IMR-90 (cell line): Measurements from ENCODE around the gene FAH. TPM values are rescaled to one million over a fixed set of nuclear protein-coding genes. Genes with fewer than 3 reads are reported as not detected.

Experiments used
- ATAC-seq: fragments of 200-7000 bp; cut with Tn5 transposase; 2 replicates; pipeline ENCODE4 v1.9.1; 2020; ENCODE audit warnings: low read depth, mild to moderate bottlenecking, moderate library complexity
- BruUV-seq: library from RNA; stranded (reverse); fragments of 400-500 nt; replicated peaks from 2 replicates; lab custom pipeline; 2021; lab: Mats Ljungman, UMichigan
- CTCF ChIA-PET: fragments of 300-600 bp; formaldehyde crosslinking; extraction: SDS; loops from one replicate; lab custom pipeline; 2021; ENCODE audit warnings: antibody characterized with exemption; lab: Yijun Ruan, JAX
- POLR2A ChIA-PET: fragments of 300-600 bp; sonication (Branson Sonifier 250); formaldehyde crosslinking; loops from one replicate; lab custom pipeline; 2022; ENCODE audit warnings: antibody characterized with exemption; ENCODE audit not compliant: unreplicated experiment; lab: Charles Lee
- DNase-seq: peaks from one replicate; pipeline ENCODE4 v3.0.0; 2013
- H2AFZ ChIP-seq: replicated peaks from 2 replicates; pipeline ENCODE3; 2013; ENCODE audit warnings: low read length, mild to moderate bottlenecking; ENCODE audit not compliant: poor library complexity
- H2AK5ac ChIP-seq: 2 replicates; pipeline ENCODE4 v1.6.1; 2013; ENCODE audit warnings: low read depth, low read length, inconsistent platforms
- H2AK9ac ChIP-seq: replicated peaks from 2 replicates; pipeline ENCODE3; 2013; ENCODE audit warnings: mild to moderate bottlenecking, low read depth, low read length, moderate library complexity; ENCODE audit not compliant: poor library complexity
- H2BK120ac ChIP-seq: 2 replicates; pipeline ENCODE4 v1.6.1; 2013; ENCODE audit warnings: low read depth, low read length, inconsistent platforms
- H2BK15ac ChIP-seq: 3 replicates; pipeline ENCODE4 v1.6.1; 2013; ENCODE audit warnings: low read depth, low read length, inconsistent platforms
- H2BK20ac ChIP-seq: 2 replicates; pipeline ENCODE4 v1.6.1; 2013; ENCODE audit warnings: low read depth, mild to moderate bottlenecking, inconsistent platforms, low read length, moderate library complexity
- H2BK5ac ChIP-seq: 2 replicates; pipeline ENCODE4 v1.6.1; 2013; ENCODE audit warnings: mild to moderate bottlenecking, low read depth, low read length, inconsistent platforms; ENCODE audit not compliant: poor library complexity, severe bottlenecking
- H3K14ac ChIP-seq: replicated peaks from 2 replicates; pipeline ENCODE4 v1.6.1; 2013; ENCODE audit warnings: low read depth, low read length, inconsistent platforms
- H3K18ac ChIP-seq: 2 replicates; pipeline ENCODE4 v1.6.1; 2013; ENCODE audit warnings: low read depth, low read length, control low read depth
- H3K23ac ChIP-seq: 2 replicates; pipeline ENCODE4 v1.6.1; 2013; ENCODE audit warnings: low read depth, low read length, inconsistent platforms
- H3K27ac ChIP-seq: 2 replicates; pipeline ENCODE4 v1.5.1; 2013; ENCODE audit warnings: mild to moderate bottlenecking, control low read depth, low read length; ENCODE audit not compliant: insufficient read depth
- H3K27me3 ChIP-seq: 2 replicates; pipeline ENCODE4 v1.6.1; 2013; ENCODE audit warnings: low read length; ENCODE audit not compliant: control insufficient read depth, insufficient read depth
- H3K36me3 ChIP-seq: 2 replicates; pipeline ENCODE4 v1.6.1; 2013; ENCODE audit warnings: low read length, mixed read lengths; ENCODE audit not compliant: control insufficient read depth, insufficient read depth
- H3K4ac ChIP-seq: 2 replicates; pipeline ENCODE4 v1.6.1; 2013; ENCODE audit warnings: low read depth, low read length, inconsistent platforms
- H3K4me1 ChIP-seq: 2 replicates; pipeline ENCODE4 v1.6.1; 2013; ENCODE audit warnings: low read length, mixed read lengths; ENCODE audit not compliant: control insufficient read depth, insufficient read depth
- H3K4me2 ChIP-seq: 2 replicates; pipeline ENCODE4 v1.6.1; 2013; ENCODE audit warnings: low read depth, mild to moderate bottlenecking, control low read depth, low read length, moderate library complexity
- H3K4me3 ChIP-seq: 2 replicates; pipeline ENCODE4 v1.5.1; 2013; ENCODE audit warnings: low read depth, mild to moderate bottlenecking, control low read depth, low read length, moderate library complexity; ENCODE audit not compliant: insufficient read depth
- H3K56ac ChIP-seq: 2 replicates; pipeline ENCODE4 v1.6.1; 2013; ENCODE audit warnings: low read length, inconsistent platforms; ENCODE audit not compliant: insufficient read depth; ENCODE audit errors: extremely low read depth
- H3K79me1 ChIP-seq, 2 experiments: 2 replicates each; pipeline ENCODE4 v1.6.1; 2013; ENCODE audit warnings: low read length in 2 of 2, inconsistent platforms in 1 of 2, low read depth in 1 of 2
- H3K9ac ChIP-seq: 2 replicates; pipeline ENCODE4 v1.6.1; 2013; ENCODE audit warnings: low read depth, low read length, control low read depth
- H3K9me1 ChIP-seq: 2 replicates; pipeline ENCODE4 v1.6.1; 2013; ENCODE audit warnings: low read length, inconsistent platforms; ENCODE audit not compliant: insufficient read depth
- H3K9me3 ChIP-seq: 2 replicates; pipeline ENCODE4 v1.6.1; 2013; ENCODE audit warnings: low read length; ENCODE audit not compliant: control insufficient read depth, insufficient read depth
- H4K20me1 ChIP-seq: 2 replicates; pipeline ENCODE4 v1.6.1; 2013; ENCODE audit warnings: low read length, inconsistent platforms; ENCODE audit not compliant: insufficient read depth
- H4K5ac ChIP-seq: 2 replicates; pipeline ENCODE4 v1.6.1; 2013; ENCODE audit warnings: mild to moderate bottlenecking, low read depth, low read length, control low read depth
- H4K8ac ChIP-seq, 2 experiments: 2 replicates each; pipeline ENCODE4 v1.6.1; 2013; ENCODE audit warnings: low read depth in 2 of 2, low read length in 2 of 2, control low read depth in 1 of 2, inconsistent platforms in 1 of 2
- H4K91ac ChIP-seq: 2 replicates; pipeline ENCODE4 v1.6.1; 2013; ENCODE audit warnings: low read depth, low read length, inconsistent platforms; ENCODE audit not compliant: insufficient read depth
- BHLHE40 ChIP-seq: fragments of 150-350 bp; IDR thresholded peaks from 2 replicates; pipeline ENCODE4 v1.6.1; 2016; ENCODE audit warnings: mild to moderate bottlenecking, low read depth, low read length
- CEBPB ChIP-seq: IDR thresholded peaks from 2 replicates; pipeline ENCODE4 v1.6.1; 2012; ENCODE audit warnings: low read depth, low read length, improper control_type of control experiment
- CHD1 ChIP-seq: IDR thresholded peaks from 2 replicates; pipeline ENCODE4 v1.6.1; 2012; ENCODE audit warnings: low read depth, low read length, improper control_type of control experiment
- FOS ChIP-seq: fragments of 150-350 bp; IDR thresholded peaks from 2 replicates; pipeline ENCODE4 v1.6.1; 2016; ENCODE audit warnings: low read depth, low read length
- MAFK ChIP-seq: IDR thresholded peaks from 2 replicates; pipeline ENCODE4 v1.6.1; 2012; ENCODE audit warnings: low read depth, low read length, improper control_type of control experiment
- MAZ ChIP-seq: IDR thresholded peaks from 2 replicates; pipeline ENCODE4 v1.6.1; 2012; ENCODE audit warnings: low read depth, mild to moderate bottlenecking, low read length, improper control_type of control experiment, moderate library complexity, borderline replicate concordance
- MXI1 ChIP-seq: IDR thresholded peaks from 2 replicates; pipeline ENCODE4 v1.6.1; 2012; ENCODE audit warnings: low read depth, mild to moderate bottlenecking, low read length, moderate library complexity, borderline replicate concordance
- NFE2L2 ChIP-seq: fragments of 150-350 bp; IDR thresholded peaks from 2 replicates; pipeline ENCODE4 v1.6.1; 2016; ENCODE audit warnings: low read depth, mild to moderate bottlenecking, low read length
- POLR2A ChIP-seq: IDR thresholded peaks from 2 replicates; pipeline ENCODE4 v1.6.1; 2012; ENCODE audit warnings: mild to moderate bottlenecking, low read depth, low read length
- RAD21 ChIP-seq: IDR thresholded peaks from 2 replicates; pipeline ENCODE4 v1.6.1; 2012; ENCODE audit warnings: low read length, improper control_type of control experiment
- RCOR1 ChIP-seq: IDR thresholded peaks from 2 replicates; pipeline ENCODE4 v1.6.1; 2012; ENCODE audit warnings: mild to moderate bottlenecking, low read length, improper control_type of control experiment; ENCODE audit not compliant: insufficient replicate concordance
- RFX5 ChIP-seq: IDR thresholded peaks from 2 replicates; pipeline ENCODE4 v1.8.0; 2012; ENCODE audit warnings: low read depth, mild to moderate bottlenecking, low read length, moderate library complexity
- SMC3 ChIP-seq: fragments of 150-350 bp; IDR thresholded peaks from 2 replicates; pipeline ENCODE4 v1.6.1; 2016; ENCODE audit warnings: low read depth, mild to moderate bottlenecking, antibody characterized with exemption, low read length, moderate library complexity
- dilution Hi-C: fragments of 300-500 bp; cut with HindIII; formaldehyde crosslinking; loops from one replicate; pipeline ENCODE4 v1.14.3; 2018; ENCODE audit warnings: low sequenced_read_pairs; ENCODE audit not compliant: unreplicated experiment
- in situ Hi-C: fragments of 300-500 bp; cut with MboI; formaldehyde crosslinking; loops from 3 replicates; pipeline ENCODE4 v1.14.3; 2019; ENCODE audit warnings: low sequenced_read_pairs, inconsistent platforms, mixed read lengths
- intact Hi-C: fragments of 100-400 bp; cut with micrococcal nuclease; formaldehyde crosslinking; loops from 2 replicates; pipeline ENCODE4 v1.10.0; 2022
- polyA plus RNA-seq, 3 experiments: library from polyadenylated mRNA; depleted of rRNA; stranded (reverse); fragments of >200 nt; gene quantifications; 2 replicates each; pipeline ENCODE4 v1.2.3, GENCODE V29; 2012; ENCODE audit warnings: low replicate concordance in 1 of 3
- total RNA-seq: library from RNA; depleted of rRNA; stranded (reverse); fragments of >200 nt; gene quantifications from 2 replicates; pipeline ENCODE4 v1.2.3, GENCODE V29; 2012
- TF ChIP-seq, protein P1 (sequence below): conservative IDR thresholded peaks from 2 replicates; pipeline ENCODE4 v1.5.1; 2012; ENCODE audit warnings: mild to moderate bottlenecking, low read depth, low read length, improper control_type of control experiment
- TF ChIP-seq, protein P2 (sequence below): fragments of 150-350 bp; IDR thresholded peaks from 2 replicates; pipeline ENCODE4 v1.6.1; 2017; ENCODE audit warnings: mild to moderate bottlenecking, antibody characterized with exemption, low read length, low read depth
- TF ChIP-seq, protein P3 (sequence below): fragments of 150-350 bp; IDR thresholded peaks from 2 replicates; pipeline ENCODE4 v1.6.1; 2016; ENCODE audit warnings: low read depth, mild to moderate bottlenecking, low read length, moderate library complexity, borderline replicate concordance

The FAH gene
- total and polyA plus RNA-seq, 2 of the 4 experiments (the other 2 are of a cell fraction): 43.1 to 48.6 TPM

DNA sequence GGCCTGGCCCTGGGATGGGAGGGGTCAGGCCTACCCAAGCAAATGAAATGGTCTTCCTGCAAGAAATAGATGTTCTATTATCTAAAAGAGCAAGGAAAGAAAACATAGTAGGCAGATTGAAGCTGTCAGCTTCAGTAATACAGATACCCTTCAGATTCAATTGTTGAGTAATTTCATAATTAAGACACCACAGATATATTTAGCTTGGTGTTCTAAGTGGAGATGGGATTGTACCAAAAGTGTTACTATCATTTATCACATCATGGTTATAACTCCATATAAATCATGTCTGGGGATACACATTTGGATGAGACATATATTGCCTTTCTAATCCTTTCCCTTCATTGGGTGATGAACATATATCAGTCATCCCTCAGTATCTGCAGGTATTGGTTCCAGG lies 41.9 kb upstream of the FAH start:
- Histone ChIP-seq H2AK5ac (no peak overlapping the region), H2AFZ (no peak overlapping the region), H3K79me1 (peaks cover 11 to 73% of the 10 kb centered on the region in 2 experiments), H3K23ac (no peak overlapping the region), H2AK9ac (no peak overlapping the region), H4K5ac (no peak overlapping the region), H2BK15ac (no peak overlapping the region), H3K4ac (no peak overlapping the region), H3K4me2 (no peak overlapping the region), H3K9me3 (no peaks in the 10 kb centered on the region), H3K27ac (no peak overlapping the region), H2BK5ac (no peak overlapping the region), H3K18ac (no peak overlapping the region), H3K9me1 (0 out of 2 replicates have a peak, but pooled peaks cover 2% of the 10 kb centered on the region), H3K4me1 (peaks cover 6% of the 10 kb centered on the region; the same call in 1 of the 2 replicates), H4K91ac (no peak overlapping the region), H2BK20ac (no peak overlapping the region), H3K27me3 (no peaks in the 10 kb centered on the region), H3K36me3 (no peaks in the 10 kb centered on the region; the same call in 1 of the 2 replicates), H2BK120ac (no peak overlapping the region), H3K56ac (no peak overlapping the region), H3K4me3 (no peak overlapping the region), H3K9ac (no peak overlapping the region), H4K20me1 (peaks cover 29% of the 10 kb centered on the region; the same call in 1 of the 2 replicates), H3K14ac (no peak overlapping the region), H4K8ac (no peak overlapping the region)
- dilution Hi-C loops (no loop called here), in situ Hi-C loops (no loop called here), intact Hi-C loops (no loop called here)
- ATAC-seq (no peak), DNase-seq (no peak)
- no TSS peak for BruUV-seq
- CTCF ChIA-PET: no interaction called here
- POLR2A ChIA-PET: no interaction called here
- TF ChIP-seq, protein P1, sequence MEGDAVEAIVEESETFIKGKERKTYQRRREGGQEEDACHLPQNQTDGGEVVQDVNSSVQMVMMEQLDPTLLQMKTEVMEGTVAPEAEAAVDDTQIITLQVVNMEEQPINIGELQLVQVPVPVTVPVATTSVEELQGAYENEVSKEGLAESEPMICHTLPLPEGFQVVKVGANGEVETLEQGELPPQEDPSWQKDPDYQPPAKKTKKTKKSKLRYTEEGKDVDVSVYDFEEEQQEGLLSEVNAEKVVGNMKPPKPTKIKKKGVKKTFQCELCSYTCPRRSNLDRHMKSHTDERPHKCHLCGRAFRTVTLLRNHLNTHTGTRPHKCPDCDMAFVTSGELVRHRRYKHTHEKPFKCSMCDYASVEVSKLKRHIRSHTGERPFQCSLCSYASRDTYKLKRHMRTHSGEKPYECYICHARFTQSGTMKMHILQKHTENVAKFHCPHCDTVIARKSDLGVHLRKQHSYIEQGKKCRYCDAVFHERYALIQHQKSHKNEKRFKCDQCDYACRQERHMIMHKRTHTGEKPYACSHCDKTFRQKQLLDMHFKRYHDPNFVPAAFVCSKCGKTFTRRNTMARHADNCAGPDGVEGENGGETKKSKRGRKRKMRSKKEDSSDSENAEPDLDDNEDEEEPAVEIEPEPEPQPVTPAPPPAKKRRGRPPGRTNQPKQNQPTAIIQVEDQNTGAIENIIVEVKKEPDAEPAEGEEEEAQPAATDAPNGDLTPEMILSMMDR: no peak
- TF ChIP-seq NFE2L2 (no peak), RCOR1 (no peak), RFX5 (no peak), SMC3 (no peak), FOS (no peak), CEBPB (no peak), POLR2A (no peak), MAFK (no peak), BHLHE40 (no peak), RAD21 (no peak), CHD1 (no peak), MXI1 (no peak), MAZ (no peak)
- TF ChIP-seq, protein P2, sequence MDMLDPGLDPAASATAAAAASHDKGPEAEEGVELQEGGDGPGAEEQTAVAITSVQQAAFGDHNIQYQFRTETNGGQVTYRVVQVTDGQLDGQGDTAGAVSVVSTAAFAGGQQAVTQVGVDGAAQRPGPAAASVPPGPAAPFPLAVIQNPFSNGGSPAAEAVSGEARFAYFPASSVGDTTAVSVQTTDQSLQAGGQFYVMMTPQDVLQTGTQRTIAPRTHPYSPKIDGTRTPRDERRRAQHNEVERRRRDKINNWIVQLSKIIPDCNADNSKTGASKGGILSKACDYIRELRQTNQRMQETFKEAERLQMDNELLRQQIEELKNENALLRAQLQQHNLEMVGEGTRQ: no peak
- TF ChIP-seq, protein P3, sequence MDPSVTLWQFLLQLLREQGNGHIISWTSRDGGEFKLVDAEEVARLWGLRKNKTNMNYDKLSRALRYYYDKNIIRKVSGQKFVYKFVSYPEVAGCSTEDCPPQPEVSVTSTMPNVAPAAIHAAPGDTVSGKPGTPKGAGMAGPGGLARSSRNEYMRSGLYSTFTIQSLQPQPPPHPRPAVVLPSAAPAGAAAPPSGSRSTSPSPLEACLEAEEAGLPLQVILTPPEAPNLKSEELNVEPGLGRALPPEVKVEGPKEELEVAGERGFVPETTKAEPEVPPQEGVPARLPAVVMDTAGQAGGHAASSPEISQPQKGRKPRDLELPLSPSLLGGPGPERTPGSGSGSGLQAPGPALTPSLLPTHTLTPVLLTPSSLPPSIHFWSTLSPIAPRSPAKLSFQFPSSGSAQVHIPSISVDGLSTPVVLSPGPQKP: no peak
